ENCODE data around the gene PLEKHG4B.
"Not testable (repeated sequence)": the region's sequence is repeated elsewhere in the genome, so short reads cannot be mapped to it uniquely, and the experiment has no call there.

The PLEKHG4B gene

DNA sequence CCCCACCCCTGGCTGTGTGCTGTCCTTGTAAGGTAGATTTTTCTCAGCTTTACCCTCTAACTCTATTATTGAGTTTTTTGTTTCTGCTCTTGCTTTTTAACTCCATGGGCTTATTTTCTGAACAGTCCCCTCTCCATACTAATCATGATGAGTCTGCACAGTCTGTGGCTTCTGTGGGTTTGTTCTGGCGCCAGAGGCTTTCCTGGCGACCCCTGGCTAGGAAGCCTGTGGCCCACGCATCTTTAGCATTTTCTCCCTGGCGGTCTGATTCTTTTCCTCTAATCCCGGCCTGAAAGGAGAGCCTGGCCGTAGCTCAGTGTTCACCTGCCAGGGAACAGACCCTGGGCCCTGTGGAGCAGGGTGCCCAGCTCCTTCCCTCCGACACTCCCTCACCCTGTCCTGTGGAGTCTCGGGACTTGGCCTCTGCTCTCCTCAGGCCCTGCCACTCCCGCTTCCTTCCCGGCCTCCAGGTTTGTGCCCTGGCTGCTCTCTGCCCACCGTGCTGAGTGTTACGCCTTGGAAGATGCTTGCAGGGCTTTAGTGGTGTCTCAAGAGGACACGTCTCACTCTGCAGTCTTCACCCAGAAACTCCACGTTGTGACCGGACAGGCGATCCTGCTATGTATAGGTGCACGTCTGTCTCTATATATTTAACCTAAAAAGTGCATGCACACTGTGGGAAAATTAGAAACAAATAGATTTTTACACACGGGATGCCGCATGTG is 67.6 kb downstream of the PLEKHG4B start:
- DNase-seq = no peak

DNA sequence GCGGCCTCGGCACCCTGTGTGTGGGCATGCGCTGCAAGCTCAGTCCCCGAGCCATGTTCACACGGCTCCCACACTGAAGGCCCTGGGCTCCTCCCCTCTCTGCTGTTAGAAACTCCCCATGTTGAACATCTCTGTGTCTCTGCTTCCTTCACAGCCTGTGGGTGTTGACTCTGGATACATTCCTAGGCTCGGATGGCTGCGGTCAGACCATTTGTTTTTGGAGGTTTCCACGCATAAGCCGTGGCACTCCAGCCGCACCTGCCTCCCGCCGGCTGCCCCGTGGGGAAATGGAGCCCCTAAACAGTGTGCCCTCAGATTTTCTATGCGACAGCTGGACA is 68.2 kb downstream of the PLEKHG4B start:
- DNase-seq = no peak

DNA sequence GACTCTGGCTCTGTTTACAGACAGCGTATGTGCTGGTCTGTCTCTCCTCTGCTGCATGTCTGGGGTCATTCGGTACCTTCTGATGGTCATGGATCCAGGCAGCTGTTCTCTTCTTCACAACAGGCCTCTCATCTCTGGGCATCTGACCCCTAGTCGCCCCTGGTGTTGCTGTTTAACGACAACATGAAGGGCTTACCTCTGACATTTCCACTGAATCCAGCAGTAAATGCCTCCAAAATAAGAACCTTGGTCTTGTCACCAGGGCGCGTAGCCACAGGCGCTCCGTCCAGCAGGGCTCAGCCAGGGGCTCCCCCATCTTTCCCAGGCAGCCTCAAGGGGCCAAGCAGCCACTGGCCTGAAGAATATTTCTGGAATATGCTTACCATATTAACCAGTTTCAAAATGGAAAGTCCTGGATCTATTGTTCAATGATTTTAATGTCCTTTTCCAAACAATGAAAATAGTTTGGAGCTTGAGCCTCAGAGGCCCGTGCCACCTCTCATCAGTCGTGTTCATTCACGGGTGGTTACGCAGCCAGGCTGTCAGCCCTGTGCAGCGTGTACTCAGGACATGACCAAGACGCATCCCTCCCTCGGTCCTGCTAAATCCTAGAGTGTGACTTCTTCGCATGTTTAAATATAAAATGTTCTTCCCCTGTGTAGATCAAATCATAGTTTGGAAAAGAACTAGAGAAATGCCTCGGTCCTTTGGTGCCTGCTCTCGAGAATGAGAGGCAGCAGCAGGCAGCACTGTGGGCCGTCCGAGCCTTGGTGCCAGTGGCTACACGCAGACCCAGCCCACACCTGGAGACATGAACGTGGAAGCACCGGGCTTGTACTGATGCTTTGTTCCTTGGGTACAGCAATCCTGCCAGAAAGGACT is 69.2 kb downstream of the PLEKHG4B start:
- DNase-seq = no peak

DNA sequence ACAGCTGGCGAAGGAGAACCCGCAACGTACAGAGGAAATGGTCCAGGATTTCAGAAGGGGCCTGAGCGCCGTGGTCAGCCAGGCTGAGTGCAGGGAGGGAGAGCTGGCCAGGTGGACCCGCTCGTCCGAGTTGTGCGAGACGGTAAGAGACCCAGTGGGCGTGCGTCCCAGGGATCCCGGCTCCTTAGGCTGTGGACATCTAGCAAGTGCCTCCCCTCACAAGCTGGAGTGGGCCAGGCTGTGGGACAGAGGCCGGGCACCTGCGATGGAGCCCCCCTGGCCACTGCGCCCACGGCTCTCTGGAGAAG is 69.8 kb downstream of the PLEKHG4B start:
- no peak for DNase-seq

DNA sequence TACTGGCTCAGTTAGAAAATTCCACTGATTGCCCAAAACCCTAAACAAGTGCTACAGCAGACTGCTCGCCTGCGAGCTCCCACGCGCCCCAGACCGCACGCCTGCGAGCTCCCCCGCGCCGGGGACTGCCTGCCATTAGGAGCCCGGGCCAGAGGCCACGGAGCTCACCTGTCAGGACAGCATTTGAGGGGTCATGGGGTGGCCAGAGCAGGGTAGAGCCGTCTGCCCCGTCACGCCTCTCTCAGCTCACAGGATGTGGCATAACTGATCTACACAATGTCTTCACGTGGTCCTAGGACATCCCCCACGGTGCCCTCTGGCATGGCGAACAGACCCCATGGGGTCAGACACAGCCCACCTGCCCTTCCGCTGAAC is 70.2 kb downstream of the PLEKHG4B start:
- DNase-seq = no peak

DNA sequence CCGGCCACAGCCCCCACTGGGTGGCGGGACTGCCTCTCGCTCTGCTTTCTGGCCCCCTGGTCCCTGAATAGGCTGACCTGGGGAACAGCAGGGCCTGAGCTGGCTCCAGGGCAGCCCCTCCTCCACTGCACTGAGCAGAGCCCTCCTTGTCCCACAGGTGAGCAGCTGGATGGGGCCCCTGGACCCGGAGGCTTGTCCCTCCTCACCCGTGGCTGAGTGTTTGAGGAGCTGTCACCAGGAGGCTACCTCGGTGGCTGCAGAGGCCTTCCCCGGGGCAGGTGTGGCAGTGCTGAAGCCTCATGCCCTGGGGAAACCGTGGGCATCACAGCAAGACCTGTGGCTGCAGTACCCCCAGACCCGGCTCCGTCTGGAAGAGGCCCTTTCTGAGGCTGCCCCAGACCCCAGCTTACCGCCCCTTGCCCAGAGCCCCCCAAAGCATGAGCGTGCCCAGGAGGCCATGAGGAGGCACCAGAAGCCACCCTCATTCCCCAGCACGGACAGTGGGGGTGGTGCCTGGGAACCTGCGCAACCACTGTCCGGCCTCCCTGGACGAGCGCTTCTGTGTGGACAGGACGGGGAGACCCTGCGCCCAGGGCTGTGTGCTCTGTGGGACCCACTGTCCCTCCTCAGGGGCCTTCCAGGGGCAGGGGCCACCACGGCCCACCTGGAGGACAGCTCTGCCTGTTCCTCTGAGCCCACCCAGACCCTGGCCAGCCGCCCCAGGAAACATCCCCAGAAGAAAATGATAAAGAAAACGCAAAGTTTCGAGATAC is 70.8 kb downstream of the PLEKHG4B start:
- DNase-seq = no peak

DNA sequence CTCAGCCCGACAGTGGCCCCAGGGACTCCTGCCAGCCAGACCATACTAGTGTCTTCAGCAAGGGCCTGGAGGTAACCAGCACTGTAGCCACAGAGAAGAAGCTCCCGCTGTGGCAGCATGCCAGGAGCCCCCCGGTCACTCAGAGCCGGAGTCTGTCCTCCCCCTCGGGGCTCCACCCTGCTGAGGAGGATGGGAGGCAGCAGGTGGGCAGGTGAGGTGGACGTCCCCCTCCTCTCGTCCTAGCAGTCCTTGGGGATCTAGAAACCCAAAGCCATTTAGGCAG is 71.3 kb downstream of the PLEKHG4B start:
- no peak for DNase-seq

DNA sequence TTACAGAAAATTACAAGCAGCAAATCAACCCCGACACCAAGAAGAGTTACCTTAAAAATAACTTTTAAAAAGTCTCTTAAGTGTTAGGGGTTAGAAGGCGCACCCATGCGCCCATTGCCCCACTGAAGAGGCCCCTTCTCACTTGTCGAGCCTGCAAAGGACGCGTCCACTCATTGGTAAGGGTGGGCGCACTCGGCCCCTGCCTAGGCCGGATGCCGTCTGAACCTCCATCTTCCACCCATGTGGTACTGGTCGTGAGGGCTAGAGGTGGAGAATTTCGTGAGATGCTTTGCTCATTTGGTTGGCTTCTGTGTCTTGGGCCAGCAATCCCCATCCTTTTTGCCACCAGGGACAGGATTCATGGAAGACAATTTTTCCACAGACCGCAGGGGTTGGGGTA is 71.9 kb downstream of the PLEKHG4B start:
- DNase-seq = no peak

DNA sequence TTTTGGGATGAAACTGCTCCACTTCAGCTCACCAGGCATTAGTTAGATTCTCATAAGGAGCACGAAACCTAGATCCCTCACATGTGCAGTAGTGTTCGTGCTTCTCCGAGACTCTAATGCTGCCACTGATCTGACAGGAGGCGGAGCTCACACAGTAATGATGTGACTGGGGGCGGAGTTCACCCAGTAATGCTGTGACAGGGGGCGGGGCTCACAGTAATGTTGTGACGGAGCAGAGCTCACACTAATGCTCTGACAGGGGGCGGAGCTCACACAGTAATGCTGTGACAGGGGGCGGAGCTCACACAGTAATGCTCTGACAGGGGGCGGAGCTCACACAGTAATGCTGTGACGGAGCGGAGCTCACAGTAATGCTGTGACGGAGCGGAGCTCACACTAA is 72.3 kb downstream of the PLEKHG4B start:
- DNase-seq = no peak

DNA sequence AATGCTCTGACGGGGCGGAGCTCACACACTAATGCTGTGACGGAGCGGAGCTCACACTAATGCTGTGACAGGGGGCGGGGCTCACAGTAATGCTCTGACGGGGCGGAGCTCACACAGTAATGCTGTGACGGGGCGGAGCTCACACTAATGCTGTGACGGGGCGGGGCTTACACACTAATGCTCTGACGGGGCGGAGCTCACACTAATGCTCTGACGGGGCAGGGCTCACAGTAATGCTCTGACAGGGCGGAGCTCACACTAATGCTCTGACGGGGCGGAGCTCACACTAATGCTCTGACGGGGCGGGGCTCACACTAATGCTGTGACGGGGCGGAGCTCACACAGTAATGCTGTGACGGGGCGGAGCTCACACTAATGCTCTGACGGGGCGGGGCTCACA is 72.8 kb downstream of the PLEKHG4B start:
- DNase-seq = not testable (repeated sequence)

DNA sequence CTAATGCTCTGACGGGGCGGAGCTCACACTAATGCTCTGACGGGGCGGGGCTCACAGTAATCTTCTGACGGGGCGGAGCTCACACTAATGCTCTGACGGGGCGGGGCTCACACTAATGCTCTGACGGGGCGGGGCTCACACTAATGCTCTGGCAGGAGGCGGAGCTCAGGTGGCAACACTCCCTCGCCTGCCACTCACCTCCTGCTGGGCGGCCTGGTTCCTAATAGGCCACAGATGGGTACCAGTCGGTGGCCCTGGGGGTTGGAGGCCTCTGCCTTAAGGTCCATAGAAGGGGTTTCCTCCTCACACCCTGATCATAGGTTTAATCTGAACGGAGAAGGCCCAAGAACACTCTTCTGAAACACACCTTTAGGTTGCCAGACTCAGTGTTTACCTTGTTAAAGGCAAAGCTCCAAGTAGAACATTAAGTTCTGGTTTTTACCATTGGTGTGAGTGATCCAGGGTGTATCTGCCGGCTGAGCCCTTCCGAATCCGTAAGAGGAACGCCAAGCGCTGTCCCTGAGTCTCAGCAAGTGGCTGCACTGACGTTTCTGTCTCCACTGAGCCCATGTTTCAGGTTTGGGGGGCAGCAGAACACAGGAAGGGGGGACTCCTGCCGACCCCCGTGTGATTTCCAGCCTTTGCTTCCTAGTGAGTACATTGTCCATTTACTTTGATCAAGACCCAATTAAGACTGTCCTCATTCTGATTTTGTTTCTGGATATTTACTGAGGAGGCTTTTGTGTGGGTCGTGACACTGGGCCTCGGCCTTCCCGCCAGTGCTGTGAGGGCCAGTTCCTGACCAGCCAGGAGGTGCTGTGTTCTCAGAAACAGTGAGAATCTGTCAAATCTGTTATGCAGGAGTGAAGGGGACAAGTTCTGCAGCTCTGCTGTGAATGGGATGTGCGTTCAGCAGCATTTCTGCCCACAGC is 74.7 kb downstream of the PLEKHG4B start:
- no peak for DNase-seq

DNA sequence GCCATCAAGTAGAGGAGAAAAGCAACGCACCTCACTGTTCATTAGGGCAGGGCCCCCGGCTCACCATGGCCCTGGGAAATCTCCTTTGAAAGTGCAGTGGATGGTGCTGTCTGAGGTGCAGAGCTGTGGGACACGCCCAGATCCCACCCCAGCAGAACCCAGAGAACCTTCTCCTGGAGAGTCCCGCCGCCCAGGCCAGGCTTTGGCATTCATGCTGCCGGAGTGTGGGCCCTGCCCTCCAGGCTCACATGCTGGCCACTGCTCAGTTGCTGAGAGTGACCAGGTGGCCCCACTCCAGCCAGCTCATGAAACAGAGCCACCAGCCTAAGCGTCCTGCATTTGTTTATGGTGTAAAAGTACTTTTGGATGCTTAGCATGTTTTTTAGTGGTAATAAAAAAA is 75.5 kb downstream of the PLEKHG4B start:
- no peak for DNase-seq

DNA sequence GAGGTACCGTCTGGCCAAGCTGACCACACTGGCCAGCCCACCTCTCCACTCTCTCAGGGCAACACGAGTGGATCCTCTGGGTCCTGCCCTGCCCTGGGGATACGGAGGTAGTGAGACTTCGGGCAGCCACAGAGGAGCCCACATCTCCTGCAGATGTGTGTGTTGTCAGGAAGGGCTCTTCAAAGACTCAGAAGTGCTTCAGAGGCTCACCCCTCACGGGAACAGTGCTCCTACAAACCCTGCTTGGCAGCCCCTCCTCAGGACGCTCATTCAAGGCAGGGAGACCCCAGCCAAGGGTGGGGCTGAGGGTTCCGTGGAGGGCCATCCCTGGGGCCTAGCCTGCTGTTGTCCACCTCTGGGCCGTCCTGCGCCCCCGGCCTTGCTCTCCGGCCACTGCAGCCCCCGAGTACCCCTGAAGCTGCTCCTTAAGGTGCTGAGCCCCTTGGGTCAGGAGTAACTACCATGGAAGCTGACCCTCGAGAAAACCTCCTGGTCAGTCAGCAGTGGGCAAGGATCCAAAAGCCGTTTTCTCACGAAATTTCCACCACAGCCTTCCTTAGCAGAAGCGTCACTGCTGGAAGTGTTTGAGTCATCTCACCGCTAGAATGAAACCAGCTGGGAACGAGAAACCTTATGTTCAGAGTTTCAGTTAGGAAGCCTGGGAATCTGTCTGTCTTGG is 76.2 kb downstream of the PLEKHG4B start:
- DNase-seq = no peak

DNA sequence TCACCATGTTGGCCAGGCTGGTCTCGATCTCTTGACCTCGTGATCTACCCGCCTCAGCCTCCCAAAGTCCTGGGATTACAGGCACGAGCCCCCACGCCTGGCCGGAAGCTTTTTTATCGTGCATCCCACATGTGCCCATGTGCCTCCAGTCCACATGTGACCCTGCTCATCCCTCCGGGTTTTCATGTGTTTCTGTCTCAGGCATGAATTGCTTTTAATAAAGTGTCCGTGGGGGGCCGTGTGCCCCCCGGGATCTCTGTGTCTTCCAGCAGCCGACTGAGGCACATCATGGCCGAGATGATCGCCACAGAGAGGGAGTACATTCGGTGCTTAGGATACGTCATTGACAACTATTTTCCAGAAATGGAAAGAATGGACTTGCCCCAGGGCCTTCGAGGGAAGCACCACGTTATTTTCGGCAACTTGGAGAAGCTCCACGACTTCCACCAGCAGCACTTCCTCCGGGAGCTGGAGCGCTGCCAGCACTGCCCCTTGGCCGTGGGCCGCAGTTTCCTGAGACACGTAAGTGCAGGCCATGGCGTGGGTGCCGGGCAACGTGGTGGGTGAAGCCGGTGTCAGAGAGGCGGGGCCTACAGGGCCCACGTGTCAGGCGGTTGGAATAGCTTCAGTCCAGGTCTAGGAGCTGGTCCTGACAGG is 77.2 kb downstream of the PLEKHG4B start:
- DNase-seq = no peak

DNA sequence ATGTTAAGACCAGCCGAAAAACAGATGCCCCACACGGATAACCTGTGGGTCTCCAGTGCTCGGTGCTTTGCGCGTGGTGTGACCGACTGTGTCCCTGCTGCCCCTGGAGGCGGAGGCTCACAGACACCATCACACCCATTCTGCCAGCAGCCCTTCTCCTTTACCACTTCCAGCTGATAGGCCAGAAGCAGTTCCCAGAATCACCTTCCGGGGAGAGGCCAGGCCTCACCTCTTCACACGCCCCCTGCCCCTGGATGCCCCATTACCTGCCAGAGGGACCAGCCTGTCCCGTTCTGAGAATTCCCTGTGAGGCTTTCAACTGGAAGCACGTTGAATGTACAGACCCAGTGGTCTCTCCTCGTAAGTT is 77.7 kb downstream of the PLEKHG4B start:
- no peak for DNase-seq

DNA sequence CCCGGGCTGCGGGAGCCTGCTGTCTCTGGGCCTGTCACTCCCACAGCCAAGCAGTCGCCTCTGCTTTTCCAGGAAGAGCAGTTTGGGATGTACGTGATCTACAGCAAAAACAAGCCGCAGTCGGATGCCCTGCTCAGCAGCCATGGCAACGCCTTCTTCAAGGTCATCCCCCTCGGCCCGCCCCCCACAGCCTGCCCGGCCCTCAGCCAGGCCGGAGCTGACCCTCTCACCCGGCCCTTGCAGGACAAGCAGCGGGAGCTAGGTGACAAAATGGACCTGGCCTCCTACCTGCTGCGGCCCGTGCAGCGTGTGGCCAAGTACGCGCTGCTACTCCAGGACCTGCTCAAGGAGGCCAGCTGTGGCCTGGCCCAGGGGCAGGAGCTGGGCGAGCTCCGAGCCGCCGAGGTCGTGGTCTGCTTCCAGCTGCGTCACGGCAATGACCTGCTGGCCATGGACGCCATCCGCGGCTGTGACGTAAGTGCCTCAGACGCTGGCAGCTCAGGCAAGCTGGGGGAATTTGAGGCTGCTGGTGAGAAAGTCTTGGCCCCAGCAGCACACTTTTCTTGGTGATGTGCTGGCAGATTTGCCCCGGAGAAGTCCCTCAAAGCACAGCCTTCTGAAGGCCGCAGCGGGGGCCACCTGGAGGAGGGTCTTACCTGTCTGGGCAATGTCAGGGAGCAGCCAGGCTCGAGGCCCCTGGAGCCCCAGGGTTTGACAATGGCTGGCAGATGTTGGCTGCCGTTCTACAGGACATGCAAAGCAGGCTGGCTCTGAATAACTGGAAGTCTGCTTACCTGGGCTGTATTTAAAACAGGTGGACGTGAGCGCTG is 79.2 kb downstream of the PLEKHG4B start:
- no peak for DNase-seq

DNA sequence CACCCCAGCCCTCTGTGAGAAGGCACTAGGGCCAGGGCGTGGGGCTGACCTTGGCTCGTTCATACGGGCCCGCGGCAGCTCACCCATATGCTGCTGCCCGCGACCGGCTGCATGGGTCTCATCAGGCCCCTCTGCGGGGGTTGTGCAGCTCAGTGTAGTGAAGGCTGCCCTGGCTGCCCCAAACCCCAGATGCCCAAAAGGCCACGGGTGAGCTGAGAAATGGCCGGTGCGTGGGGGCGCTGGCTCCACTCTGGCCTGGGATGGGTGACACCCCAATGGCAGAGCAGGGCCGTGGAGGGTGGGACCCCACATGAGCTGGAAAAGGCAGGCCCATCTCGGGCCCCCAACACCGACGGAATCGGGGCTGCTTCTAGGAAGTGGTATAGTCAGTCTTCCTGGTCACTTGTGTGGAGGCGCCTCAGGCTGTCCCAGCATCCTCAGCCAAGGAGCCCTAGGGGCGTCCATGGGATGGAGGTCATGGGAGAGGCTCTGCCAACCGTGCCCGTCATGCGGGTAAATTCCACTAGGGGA is 79.9 kb downstream of the PLEKHG4B start:
- no peak for DNase-seq

DNA sequence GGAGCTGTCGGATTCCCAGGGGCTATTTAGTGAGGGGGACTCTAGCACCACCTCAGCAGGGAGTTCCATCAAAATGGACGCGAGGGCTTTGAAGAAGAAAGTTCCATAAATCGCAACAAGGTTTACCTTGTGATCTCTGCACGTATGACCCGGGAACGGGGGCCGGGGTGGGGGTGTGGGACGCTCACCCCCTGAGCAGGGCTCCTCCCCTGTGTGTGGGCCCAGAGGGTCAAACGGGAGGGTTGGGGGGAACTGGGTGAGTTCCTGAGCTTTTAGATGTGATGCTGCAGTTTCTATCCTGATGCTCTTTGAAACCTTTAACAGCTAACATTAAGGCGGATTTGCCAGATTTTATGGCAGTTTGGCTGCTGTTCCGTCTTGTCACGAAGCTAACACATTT is 80.5 kb downstream of the PLEKHG4B start:
- no peak for DNase-seq

DNA sequence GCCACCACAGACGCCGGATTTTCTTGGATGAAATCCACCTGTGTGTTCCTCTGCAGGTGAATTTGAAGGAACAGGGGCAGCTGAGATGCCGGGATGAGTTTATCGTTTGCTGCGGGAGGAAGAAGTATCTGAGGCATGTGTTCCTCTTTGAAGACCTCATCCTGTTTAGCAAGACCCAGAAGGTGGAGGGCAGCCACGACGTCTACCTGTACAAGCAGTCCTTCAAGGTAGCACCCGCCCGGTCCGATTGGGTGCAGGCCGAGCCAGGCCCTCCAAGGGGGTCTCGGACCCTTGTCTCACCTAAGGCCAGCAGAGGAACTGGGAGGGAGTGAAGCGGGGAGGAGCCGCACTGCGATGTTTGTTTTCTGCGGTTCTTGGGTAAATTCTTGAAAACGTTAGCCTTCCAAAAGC is 80.9 kb downstream of the PLEKHG4B start:
- no peak for DNase-seq

DNA sequence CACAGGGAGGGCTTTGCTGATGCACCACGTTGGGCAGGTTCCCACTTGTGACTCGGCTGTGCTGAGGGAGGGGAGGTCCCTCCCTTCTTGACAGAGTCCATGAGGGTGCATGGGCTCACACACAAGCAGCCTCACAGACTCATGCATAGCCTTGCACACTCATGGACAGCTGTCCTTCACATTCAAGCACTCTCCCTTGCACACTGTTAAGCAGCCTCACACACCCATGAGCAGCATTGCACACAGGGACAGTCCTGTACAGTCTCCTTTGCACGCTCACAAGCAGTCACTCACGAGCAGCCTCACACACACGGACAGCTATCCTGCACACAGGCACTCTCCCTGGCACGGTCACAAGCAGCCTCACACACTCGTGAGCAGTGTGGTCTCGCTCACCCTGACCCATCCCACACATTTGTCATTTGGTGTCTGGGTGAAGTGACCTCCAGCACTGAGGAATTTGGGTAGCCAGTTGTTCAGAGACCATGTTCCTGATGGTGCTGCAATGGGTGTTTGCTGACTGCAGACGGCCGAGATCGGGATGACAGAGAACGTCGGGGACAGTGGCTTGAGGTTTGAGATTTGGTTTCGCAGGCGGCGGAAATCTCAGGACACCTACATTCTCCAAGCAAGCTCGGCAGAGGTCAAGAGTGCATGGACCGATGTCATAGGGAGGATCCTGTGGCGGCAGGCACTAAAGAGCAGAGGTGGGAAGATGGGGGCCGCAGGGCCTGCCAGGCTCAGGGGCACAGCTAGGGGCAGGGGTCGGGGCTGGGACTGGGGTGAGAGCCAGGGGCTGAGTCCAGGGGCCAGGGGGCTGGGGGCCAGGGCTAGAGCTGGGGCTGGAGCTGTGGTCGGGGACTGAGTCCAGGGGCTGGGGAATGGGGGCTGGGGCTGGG is 81.7 kb downstream of the PLEKHG4B start:
- DNase-seq = no peak
